CD4-positive, alpha-beta memory T cell (primary cell): Measurements from ENCODE around the gene C1orf21. TPM values are rescaled to one million over a fixed set of nuclear protein-coding genes. Genes with fewer than 3 reads are reported as not detected.

Experiments
- CTCF ChIA-PET: fragments of 350-600 bp; sonication (Branson Sonifier 250); formaldehyde crosslinking; loops from one replicate; lab custom pipeline; 2021; ENCODE audit warnings: inconsistent platforms; ENCODE audit not compliant: partially characterized antibody; lab: Charles Lee
- POLR2A ChIA-PET: fragments of 350-600 bp; sonication (Branson Sonifier 250); formaldehyde crosslinking; loops from one replicate; lab custom pipeline; 2021; ENCODE audit not compliant: partially characterized antibody; lab: Charles Lee
- DNase-seq, 5 donors: peaks; one replicate each; pipeline versions ENCODE4 v3.0.0 to v3.0.0-alpha.2; 2020 to 2022; ENCODE audit warnings: mixed read lengths in 1 of 5
- H3K27ac ChIP-seq: one replicate; pipeline ENCODE4 v1.7.0; 2013; ENCODE audit warnings: low read depth, low read length
- H3K27me3 ChIP-seq: 2 replicates; pipeline ENCODE4 v1.7.0; 2013; ENCODE audit warnings: mild to moderate bottlenecking, low read length, moderate library complexity; ENCODE audit not compliant: insufficient read depth
- H3K36me3 ChIP-seq: 2 replicates; pipeline ENCODE4 v1.7.0; 2013; ENCODE audit warnings: mild to moderate bottlenecking, low read length, moderate library complexity; ENCODE audit not compliant: insufficient read depth
- H3K4me1 ChIP-seq: 2 replicates; pipeline ENCODE4 v1.7.0; 2013; ENCODE audit warnings: mild to moderate bottlenecking, low read length, moderate library complexity; ENCODE audit not compliant: insufficient read depth
- H3K4me3 ChIP-seq, 2 donors: one replicate each; pipeline ENCODE4 v1.7.0; 2013; ENCODE audit warnings: low read length in 2 of 2, mild to moderate bottlenecking in 1 of 2
- H3K9me3 ChIP-seq, 2 donors: one replicate each; pipeline ENCODE4 v1.7.0; 2013; ENCODE audit warnings: low read length in 2 of 2, control low read depth in 1 of 2; ENCODE audit not compliant: control insufficient read depth in 1 of 2
- H3K27ac Mint-ChIP-seq, 7 donors: one replicate each; pipeline ENCODE4 v1.8.0; 2020 to 2021; ENCODE audit warnings: mixed read lengths in 7 of 7, mild to moderate bottlenecking in 6 of 7, inconsistent platforms in 3 of 7, moderate library complexity in 3 of 7
- H3K27me3 Mint-ChIP-seq, 2 donors: one replicate each; pipeline ENCODE4 v1.8.0; 2020 to 2021; ENCODE audit warnings: mixed read lengths in 2 of 2
- H3K36me3 Mint-ChIP-seq, 2 donors: one replicate each; pipeline ENCODE4 v1.8.0; 2020 to 2021; ENCODE audit warnings: mixed read lengths in 2 of 2, inconsistent platforms in 1 of 2, mild to moderate bottlenecking in 1 of 2
- H3K4me1 Mint-ChIP-seq, 4 donors: one replicate each; pipeline ENCODE4 v1.8.0; 2020 to 2021; ENCODE audit warnings: mixed read lengths in 4 of 4, mild to moderate bottlenecking in 1 of 4
- H3K4me3 Mint-ChIP-seq, 8 donors: one replicate each; pipeline ENCODE4 v1.8.0; 2020 to 2021; ENCODE audit warnings: mixed read lengths in 8 of 8, mild to moderate bottlenecking in 7 of 8, moderate library complexity in 6 of 8, inconsistent platforms in 3 of 8
- H3K9me3 Mint-ChIP-seq, 8 donors: one replicate each; pipeline ENCODE4 v1.8.0; 2020 to 2021; ENCODE audit warnings: mixed read lengths in 8 of 8, mild to moderate bottlenecking in 5 of 8, inconsistent platforms in 3 of 8, moderate library complexity in 1 of 8
- intact Hi-C: fragments of 100-400 bp; cut with micrococcal nuclease; formaldehyde crosslinking; loops from one replicate; pipeline ENCODE4 v1.15.1; 2023
- polyA plus RNA-seq, 2 donors: library from polyadenylated mRNA; unstranded; fragments of 300-500 nt; fragmentation: Illumina TruSeq; gene quantifications; one replicate each; pipeline ENCODE4 v1.2.3, GENCODE V29; 2021
- total RNA-seq, 2 experiments: library from RNA; stranded (reverse); gene quantifications; one replicate each; pipeline ENCODE4 v1.2.3, GENCODE V29; 2021

C1orf21 gene
- total and polyA plus RNA-seq, 4 experiments from 2014 or later = 0.20 to 0.80 (median 0.55) TPM

DNA sequence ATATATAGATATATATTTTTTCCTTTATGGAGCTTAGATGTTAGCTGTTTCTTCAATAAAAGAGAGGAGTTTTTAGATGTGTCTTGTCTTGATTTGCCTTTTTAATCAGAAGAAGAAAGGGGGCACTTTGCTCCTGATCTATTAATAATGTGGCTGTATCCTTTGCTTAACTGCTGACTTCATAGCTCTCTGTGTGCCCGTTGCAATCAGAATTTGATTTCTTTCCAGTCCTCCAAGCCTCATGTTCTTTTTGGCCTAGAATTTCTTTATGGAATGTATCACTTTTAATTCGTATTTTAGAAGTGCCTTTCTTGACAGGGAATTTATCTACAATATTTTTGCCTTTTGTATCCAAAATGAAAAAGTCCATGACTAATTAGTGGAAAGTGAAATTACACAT, 85.3 kb downstream of the C1orf21 start:
- no peak overlapping the region for H3K4me3 Mint-ChIP-seq
- intact Hi-C loops = no loop called here
- ChIA-PET POLR2A (no interaction called here), CTCF (no interaction called here)
- Histone ChIP-seq H3K4me1 (no peaks in the 10 kb centered on the region), H3K9me3 (no peaks in the 10 kb centered on the region), H3K27ac (no peak overlapping the region), H3K36me3 (no peaks in the 10 kb centered on the region), H3K4me3 (no peak overlapping the region), H3K27me3 (no peaks in the 10 kb centered on the region)
- no peaks in the 10 kb centered on the region for H3K36me3 Mint-ChIP-seq
- no peak for DNase-seq
- no peak overlapping the region for H3K27ac Mint-ChIP-seq
- peaks cover 9 to 10% of the 10 kb centered on the region in 2 donors for H3K27me3 Mint-ChIP-seq
- H3K9me3 Mint-ChIP-seq = peaks cover 0 to 3% (median 0%) of the 10 kb centered on the region in 8 donors
- H3K4me1 Mint-ChIP-seq = no peaks in the 10 kb centered on the region

DNA sequence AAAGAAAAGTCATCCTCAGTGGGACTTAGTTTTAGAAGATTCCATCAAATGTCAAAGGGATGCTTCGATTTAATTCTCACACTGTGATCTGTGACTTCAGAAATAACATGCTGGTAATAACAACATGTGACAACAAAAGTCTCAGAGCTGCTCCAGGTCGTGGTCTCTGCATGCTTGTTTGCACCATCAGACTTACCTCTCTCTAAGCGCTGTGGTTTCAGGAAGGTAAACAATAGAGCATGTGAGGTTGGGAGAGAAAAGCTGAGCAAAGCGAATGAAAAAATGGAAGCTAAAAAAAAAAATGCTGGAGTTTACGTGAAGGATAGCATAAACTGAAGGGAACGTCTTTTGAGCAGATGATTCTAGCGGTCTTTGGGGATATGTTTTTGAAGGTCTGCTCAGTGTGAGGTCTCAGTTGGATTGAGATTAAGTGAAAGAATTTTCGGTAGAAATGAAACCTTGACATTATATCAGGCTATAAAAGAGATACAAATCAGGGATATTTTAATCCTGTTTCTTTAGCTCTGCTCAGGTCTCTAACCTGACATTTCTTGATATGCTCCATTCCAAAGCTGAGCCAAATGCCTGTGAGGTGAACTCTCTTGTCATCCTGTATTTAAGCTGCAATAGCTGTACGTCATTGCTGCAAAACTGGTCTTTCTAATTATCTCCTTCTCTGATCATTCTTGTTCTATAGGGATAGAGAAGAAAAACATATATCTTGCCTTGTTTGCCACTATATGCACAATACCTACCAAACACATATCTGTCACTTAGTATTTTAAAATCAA, 86.5 kb downstream of the C1orf21 start:
- Histone ChIP-seq H3K4me1 (no peaks in the 10 kb centered on the region), H3K9me3 (no peaks in the 10 kb centered on the region), H3K36me3 (no peaks in the 10 kb centered on the region), H3K27ac (no peak overlapping the region), H3K4me3 (no peak overlapping the region), H3K27me3 (no peaks in the 10 kb centered on the region)
- Mint-ChIP-seq H3K9me3 (peaks cover 0 to 3% (median 0%) of the 10 kb centered on the region in 8 donors), H3K4me1 (no peaks in the 10 kb centered on the region), H3K27ac (no peak overlapping the region), H3K4me3 (no peak overlapping the region), H3K27me3 (peaks cover 6 to 9% of the 10 kb centered on the region in 2 donors), H3K36me3 (no peaks in the 10 kb centered on the region)
- ChIA-PET CTCF (no interaction called here), POLR2A (interaction anchor here (0.7 kb wide), 1 partner anchor 124 kb away, joined by 3 read pairs; no protein-coding TSS in a partner anchor)
- DNase-seq = no peak
- intact Hi-C loops = no loop called here

DNA sequence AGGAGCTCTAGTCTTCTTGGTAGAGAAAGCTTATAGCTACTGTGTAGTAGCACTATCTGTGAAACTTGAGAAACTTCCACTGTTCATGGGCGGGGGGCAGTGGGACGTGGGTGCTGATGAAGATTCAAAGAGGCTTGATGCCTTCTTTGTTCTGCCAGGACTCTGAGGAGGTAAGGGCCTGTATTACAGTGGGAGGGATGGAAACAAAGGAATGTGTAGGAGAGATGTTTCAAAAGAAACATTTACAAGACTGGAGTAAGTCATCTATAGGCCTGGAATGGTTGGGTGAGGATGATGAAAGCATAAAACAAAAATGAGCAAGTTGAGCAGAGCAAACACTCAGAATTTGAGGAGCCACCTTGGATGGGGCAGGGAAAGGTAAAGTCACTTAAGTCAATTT, 89.4 kb downstream of the C1orf21 start:
- Histone ChIP-seq H3K4me3 (no peak overlapping the region), H3K27ac (no peak overlapping the region), H3K9me3 (no peaks in the 10 kb centered on the region), H3K4me1 (no peaks in the 10 kb centered on the region), H3K27me3 (no peaks in the 10 kb centered on the region), H3K36me3 (no peaks in the 10 kb centered on the region)
- Mint-ChIP-seq H3K9me3 (peaks cover 0 to 3% (median 0%) of the 10 kb centered on the region in 8 donors), H3K27ac (no peak overlapping the region), H3K27me3 (peaks cover 2 to 7% of the 10 kb centered on the region in 2 donors), H3K4me1 (no peaks in the 10 kb centered on the region), H3K36me3 (no peaks in the 10 kb centered on the region), H3K4me3 (no peak overlapping the region)
- intact Hi-C loops = no loop called here
- ChIA-PET CTCF (no interaction called here), POLR2A (no interaction called here)
- DNase-seq = no peak

DNA sequence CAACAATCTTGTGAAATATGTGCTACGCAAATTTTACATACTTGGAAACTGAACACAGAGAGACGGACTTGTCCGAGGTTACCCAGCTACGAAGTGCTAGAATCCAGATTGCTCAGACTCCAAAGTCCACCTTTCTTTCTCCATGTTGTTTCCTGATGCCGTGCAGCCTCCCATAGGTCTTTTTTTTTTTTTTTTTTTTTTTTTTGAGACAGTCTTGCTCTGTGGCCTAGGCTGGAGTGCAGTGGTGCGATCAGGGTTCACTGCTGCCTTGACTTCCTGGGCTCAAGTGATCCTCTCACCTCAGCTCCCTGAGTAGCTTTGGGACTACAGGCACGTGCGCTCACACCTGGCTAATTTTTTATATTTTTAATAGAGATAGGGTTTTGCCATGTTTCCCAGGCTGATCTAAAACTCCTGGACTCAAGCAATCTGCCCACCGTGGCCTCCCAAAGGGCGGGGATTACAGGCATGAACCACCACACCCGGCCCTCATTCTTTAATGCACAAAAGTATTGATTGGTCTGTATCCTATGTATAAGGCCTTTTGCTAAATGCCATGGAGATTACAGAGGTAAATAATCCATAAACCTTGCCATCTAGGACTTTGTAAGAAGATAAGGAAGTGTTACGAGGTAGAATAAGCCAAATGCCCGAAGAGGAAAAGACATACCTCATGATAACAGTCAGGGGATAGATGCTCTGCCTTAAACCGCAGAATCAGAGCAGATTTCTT, 92.8 kb downstream of the C1orf21 start:
- Histone ChIP-seq H3K36me3 (no peaks in the 10 kb centered on the region), H3K4me3 (no peak overlapping the region), H3K4me1 (no peaks in the 10 kb centered on the region), H3K27ac (no peak overlapping the region), H3K27me3 (no peaks in the 10 kb centered on the region), H3K9me3 (no peaks in the 10 kb centered on the region)
- intact Hi-C loops = no loop called here
- no peak overlapping the region for H3K4me3 Mint-ChIP-seq
- no peak overlapping the region for H3K27ac Mint-ChIP-seq
- ChIA-PET CTCF (interaction anchor here (1.8 kb wide), 1 partner anchor 10 kb away, joined by 4 read pairs; no protein-coding TSS in a partner anchor), POLR2A (no interaction called here)
- peaks cover 0 to 3% (median 0%) of the 10 kb centered on the region in 8 donors for H3K9me3 Mint-ChIP-seq
- no peaks in the 10 kb centered on the region for H3K4me1 Mint-ChIP-seq
- H3K27me3 Mint-ChIP-seq = peaks cover 4 to 6% of the 10 kb centered on the region in 2 donors
- no peaks in the 10 kb centered on the region for H3K36me3 Mint-ChIP-seq
- DNase-seq = no peak

DNA sequence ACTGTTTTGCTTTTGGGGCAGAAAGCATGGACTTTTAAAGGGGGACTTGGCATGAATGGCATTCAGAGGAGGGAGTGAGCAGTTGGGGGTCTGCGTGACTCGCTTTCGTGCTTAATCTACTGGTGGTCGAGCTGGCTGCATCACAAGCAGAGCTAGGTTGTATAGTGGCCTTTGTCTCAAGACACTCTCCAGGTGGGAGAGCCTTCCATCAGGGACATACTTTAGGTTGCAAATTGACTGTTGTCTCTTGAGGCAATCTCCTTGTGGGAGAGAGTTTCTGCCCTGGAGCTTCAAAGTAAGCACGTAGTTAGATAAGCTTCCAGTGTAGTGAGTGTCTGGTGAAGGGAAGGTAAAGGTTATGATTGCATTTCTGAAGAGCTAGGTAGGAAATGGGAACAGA, 93.9 kb downstream of the C1orf21 start:
- H3K36me3 Mint-ChIP-seq = no peaks in the 10 kb centered on the region
- H3K36me3 ChIP-seq = no peaks in the 10 kb centered on the region
- peaks cover 0 to 3% (median 0%) of the 10 kb centered on the region in 8 donors for H3K9me3 Mint-ChIP-seq
- no peaks in the 10 kb centered on the region for H3K27me3 ChIP-seq
- intact Hi-C loops = no loop called here
- no peaks in the 10 kb centered on the region for H3K9me3 ChIP-seq
- H3K27ac ChIP-seq = no peak overlapping the region
- H3K27ac Mint-ChIP-seq = no peak overlapping the region
- H3K4me3 Mint-ChIP-seq = no peak overlapping the region
- ChIA-PET CTCF (interaction anchor here (1.0 kb wide), 1 partner anchor 796 kb away, joined by 3 read pairs; no protein-coding TSS in a partner anchor), POLR2A (no interaction called here)
- no peaks in the 10 kb centered on the region for H3K4me1 ChIP-seq
- H3K4me3 ChIP-seq = no peak overlapping the region
- DNase-seq = no peak
- peaks cover 2 to 4% of the 10 kb centered on the region in 2 donors for H3K27me3 Mint-ChIP-seq
- H3K4me1 Mint-ChIP-seq = no peaks in the 10 kb centered on the region

DNA sequence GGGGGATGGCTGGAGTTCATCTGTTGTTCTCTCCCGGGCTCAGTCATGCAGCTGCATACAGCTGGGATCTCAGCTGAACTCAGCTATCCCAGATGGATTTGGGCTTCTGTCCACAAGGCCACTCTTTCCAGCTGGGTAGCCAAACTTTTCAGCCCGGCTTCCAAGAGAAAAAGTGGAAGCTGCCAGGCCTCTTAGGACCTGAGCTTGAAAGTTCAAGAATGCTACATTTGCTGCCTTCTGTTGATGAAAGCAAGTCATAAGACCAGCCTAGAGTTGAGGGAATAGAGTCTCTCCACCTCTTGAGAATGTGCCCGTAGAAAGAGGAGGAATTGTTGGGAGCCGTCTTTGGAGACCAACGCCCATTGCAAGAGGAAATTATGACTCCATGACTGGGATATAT, 95.3 kb downstream of the C1orf21 start:
- no peaks in the 10 kb centered on the region for H3K36me3 ChIP-seq
- POLR2A ChIA-PET = interaction anchor here (0.6 kb wide), 1 partner anchor 97 kb away, joined by 4 read pairs; no protein-coding TSS in a partner anchor
- DNase-seq = no peak
- H3K27me3 ChIP-seq = no peaks in the 10 kb centered on the region
- H3K4me3 ChIP-seq = no peak overlapping the region
- no peaks in the 10 kb centered on the region for H3K4me1 ChIP-seq
- intact Hi-C loops = no loop called here
- Mint-ChIP-seq H3K4me1 (no peaks in the 10 kb centered on the region), H3K9me3 (peaks cover 0 to 3% (median 0%) of the 10 kb centered on the region in 8 donors), H3K4me3 (no peak overlapping the region), H3K27me3 (peaks cover 2 to 3% of the 10 kb centered on the region in 2 donors), H3K36me3 (no peaks in the 10 kb centered on the region), H3K27ac (no peak overlapping the region)
- CTCF ChIA-PET = no interaction called here
- H3K9me3 ChIP-seq = no peaks in the 10 kb centered on the region
- no peak overlapping the region for H3K27ac ChIP-seq

DNA sequence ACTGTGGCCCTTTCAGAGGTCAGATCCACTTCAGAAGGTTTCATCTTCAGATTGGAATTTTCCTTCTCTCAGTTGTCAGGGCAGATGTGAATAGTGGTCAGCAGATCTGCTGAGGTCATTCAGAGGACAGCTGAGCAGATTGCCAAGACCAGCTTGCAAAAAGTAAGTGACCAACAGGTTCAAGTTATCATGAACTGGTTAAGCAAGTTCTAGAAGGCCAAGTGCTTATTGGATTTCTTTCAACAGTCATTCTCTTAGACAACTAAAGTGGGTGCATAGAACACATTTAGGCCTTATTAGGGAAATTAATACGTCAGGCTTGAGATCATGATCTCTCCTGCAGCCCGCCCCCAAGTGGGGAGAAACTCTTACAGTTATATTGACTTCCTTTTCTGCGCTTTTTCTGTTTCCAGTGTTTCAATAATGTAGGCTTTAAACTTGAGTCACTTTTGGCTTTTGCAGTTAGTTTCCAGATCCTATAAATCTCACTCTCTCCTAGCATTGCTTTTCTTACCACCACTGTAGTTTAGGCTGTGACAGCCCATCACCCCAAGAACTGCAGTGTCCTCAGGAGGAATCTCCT, 96.4 kb downstream of the C1orf21 start:
- intact Hi-C loops = no loop called here
- DNase-seq = no peak
- Histone ChIP-seq H3K9me3 (no peaks in the 10 kb centered on the region), H3K4me3 (no peak overlapping the region), H3K4me1 (no peaks in the 10 kb centered on the region), H3K36me3 (no peaks in the 10 kb centered on the region), H3K27me3 (no peaks in the 10 kb centered on the region), H3K27ac (no peak overlapping the region)
- H3K36me3 Mint-ChIP-seq = no peaks in the 10 kb centered on the region
- ChIA-PET CTCF (no interaction called here), POLR2A (no interaction called here)
- no peaks in the 10 kb centered on the region for H3K4me1 Mint-ChIP-seq
- H3K27me3 Mint-ChIP-seq = peaks cover 2 to 3% of the 10 kb centered on the region in 2 donors
- no peak overlapping the region for H3K4me3 Mint-ChIP-seq
- peaks cover 0 to 3% (median 0%) of the 10 kb centered on the region in 8 donors for H3K9me3 Mint-ChIP-seq
- H3K27ac Mint-ChIP-seq = no peak overlapping the region
